ENCODE results near the gene CHAF1B.

The CHAF1B gene

DNA sequence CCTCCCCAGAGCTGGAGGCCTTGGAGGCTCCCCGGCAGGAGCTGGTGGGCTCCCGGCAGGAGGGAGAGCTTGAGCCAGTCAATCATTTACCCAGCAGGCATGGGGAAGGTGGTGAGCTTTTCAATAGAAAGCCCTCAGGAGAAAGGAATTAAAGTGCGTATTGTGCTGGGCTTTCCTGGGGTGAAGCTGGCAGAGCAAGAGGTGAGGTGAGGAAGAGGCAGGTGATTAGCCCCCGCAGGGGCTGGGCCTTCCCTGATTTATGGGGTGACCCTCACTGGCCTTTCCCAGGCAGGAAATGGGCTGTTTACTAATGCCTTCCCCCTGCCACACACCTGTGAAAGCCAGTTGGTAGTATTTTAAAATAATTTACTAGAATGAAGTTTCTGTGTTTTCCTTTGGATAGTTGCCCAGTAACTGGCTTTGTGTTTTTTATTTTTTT, 68.9 kb downstream of the CHAF1B start:
- H3K4me3 ChIP-seq = no peak overlapping the region
- DNase-seq = no peak
- no peaks in the 10 kb centered on the region for H3K36me3 ChIP-seq
- peaks cover 0 to 16% (median 7%) of the 10 kb centered on the region in 4 donors for H3K4me1 ChIP-seq
- intact Hi-C loops (cut with DNase I; ENCODE audit: low total_unique reads) = no loop called here
- TF ChIP-seq, protein P1, sequence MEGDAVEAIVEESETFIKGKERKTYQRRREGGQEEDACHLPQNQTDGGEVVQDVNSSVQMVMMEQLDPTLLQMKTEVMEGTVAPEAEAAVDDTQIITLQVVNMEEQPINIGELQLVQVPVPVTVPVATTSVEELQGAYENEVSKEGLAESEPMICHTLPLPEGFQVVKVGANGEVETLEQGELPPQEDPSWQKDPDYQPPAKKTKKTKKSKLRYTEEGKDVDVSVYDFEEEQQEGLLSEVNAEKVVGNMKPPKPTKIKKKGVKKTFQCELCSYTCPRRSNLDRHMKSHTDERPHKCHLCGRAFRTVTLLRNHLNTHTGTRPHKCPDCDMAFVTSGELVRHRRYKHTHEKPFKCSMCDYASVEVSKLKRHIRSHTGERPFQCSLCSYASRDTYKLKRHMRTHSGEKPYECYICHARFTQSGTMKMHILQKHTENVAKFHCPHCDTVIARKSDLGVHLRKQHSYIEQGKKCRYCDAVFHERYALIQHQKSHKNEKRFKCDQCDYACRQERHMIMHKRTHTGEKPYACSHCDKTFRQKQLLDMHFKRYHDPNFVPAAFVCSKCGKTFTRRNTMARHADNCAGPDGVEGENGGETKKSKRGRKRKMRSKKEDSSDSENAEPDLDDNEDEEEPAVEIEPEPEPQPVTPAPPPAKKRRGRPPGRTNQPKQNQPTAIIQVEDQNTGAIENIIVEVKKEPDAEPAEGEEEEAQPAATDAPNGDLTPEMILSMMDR (IDR thresholded peaks at IDR 0.05) = no peak
- H3K27me3 ChIP-seq = no peaks in the 10 kb centered on the region
- H3K9me3 ChIP-seq = no peaks in the 10 kb centered on the region
- H3K27ac ChIP-seq = no peak overlapping the region

DNA sequence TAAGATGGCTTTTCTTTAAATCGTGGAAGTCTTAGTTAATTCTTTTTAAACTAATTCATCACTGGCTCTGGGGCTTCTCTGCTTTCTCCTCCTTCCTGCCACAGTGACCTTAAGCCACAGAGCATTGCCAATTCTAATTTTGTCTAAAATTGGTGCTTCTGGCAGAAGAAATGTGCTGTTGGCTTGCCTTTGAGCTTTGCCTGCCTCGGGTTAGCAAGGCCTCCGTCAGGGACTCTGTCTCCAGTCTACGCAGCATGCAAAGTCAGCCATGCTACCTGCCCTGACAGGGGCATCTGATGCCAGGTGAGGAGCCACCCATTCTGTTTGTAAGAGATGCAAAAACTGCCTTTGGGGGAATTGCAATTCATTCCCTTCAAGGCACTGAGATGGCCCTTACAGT, 69.5 kb downstream of the CHAF1B start:
- Histone ChIP-seq H3K36me3 (no peaks in the 10 kb centered on the region), H3K27me3 (no peaks in the 10 kb centered on the region), H3K4me1 (peaks cover 0 to 16% (median 7%) of the 10 kb centered on the region in 4 donors), H3K4me3 (no peak overlapping the region), H3K27ac (peak overlapping the region in 1 of 2 donors; percentile 22), H3K9me3 (no peaks in the 10 kb centered on the region)
- DNase-seq = no peak
- TF ChIP-seq, protein P1 (IDR thresholded peaks at IDR 0.05) = no peak
- intact Hi-C loops (cut with DNase I; ENCODE audit: low total_unique reads) = no loop called here

DNA sequence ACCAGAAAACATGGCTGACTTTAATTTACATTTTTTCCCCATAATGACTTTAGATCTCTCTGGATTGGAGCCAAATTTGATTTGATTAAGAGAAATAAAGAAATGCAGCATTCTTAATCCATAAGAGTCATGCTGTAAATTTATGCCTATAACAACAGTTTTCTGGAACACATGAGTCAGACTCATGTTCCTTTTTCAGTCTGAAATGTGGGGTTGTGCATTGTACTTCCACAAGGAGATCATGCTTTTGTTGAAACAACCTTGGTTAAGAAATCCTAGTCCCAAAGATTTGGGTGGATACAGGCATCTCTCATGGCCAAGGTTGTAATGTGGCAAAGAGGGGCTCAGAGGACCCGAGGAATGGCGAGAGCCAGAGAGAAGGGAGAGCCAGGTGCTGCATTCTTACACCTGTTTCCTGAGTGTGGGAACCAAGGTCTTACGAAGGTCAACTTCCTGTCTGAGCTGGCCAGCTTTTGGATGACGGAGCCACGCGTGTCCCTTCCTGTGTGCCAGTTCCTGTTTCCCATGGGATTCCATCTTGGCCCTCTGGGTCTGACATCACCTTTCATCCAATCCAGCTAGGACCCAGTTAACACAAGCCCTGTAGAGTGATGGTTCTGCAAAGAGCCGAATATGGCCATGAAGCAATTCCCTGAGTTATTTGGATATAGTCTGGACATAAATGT, 71.7 kb downstream of the CHAF1B start:
- H3K4me3 ChIP-seq = no peak overlapping the region

DNA sequence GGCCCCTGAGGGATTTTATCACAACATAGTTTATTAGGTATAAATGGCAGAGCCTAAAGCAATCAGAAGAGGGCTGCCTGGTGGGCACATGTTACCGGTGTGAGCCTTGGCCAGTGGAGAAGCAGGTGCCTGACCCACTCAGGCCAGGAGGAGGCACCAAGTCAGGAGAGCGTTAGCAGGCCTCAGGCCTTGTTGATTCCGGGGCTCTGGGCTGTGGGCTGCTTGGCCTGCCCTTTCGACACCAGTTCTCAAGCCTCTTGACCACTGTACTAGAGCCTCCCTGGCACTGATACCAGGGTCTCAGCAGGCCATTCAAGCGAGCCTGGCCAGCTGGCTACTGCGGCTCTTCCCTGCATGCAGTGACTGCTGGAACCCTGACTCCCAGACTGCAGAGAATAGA, 73.9 kb downstream of the CHAF1B start:
- TF ChIP-seq, protein P1 (IDR thresholded peaks at IDR 0.05) = no peak
- peak in 1 of 2 donors; percentile 41 for DNase-seq
- Histone ChIP-seq H3K27me3 (no peaks in the 10 kb centered on the region), H3K9me3 (no peaks in the 10 kb centered on the region), H3K36me3 (no peaks in the 10 kb centered on the region), H3K4me1 (peaks cover 0 to 13% (median 7%) of the 10 kb centered on the region in 4 donors), H3K27ac (no peak overlapping the region), H3K4me3 (no peak overlapping the region)
- intact Hi-C loops (cut with DNase I; ENCODE audit: low total_unique reads) = no loop called here

More for the DNA sequence above, 71.7 kb downstream of the CHAF1B start:
- Histone ChIP-seq H3K27me3 (no peaks in the 10 kb centered on the region), H3K4me1 (peaks cover 0 to 16% (median 7%) of the 10 kb centered on the region in 4 donors), H3K36me3 (no peaks in the 10 kb centered on the region), H3K9me3 (no peaks in the 10 kb centered on the region), H3K27ac (no peak overlapping the region)
- intact Hi-C loops (cut with DNase I; ENCODE audit: low total_unique reads) = no loop called here
- TF ChIP-seq, protein P1 (IDR thresholded peaks at IDR 0.05) = no peak
- no peak for DNase-seq

DNA sequence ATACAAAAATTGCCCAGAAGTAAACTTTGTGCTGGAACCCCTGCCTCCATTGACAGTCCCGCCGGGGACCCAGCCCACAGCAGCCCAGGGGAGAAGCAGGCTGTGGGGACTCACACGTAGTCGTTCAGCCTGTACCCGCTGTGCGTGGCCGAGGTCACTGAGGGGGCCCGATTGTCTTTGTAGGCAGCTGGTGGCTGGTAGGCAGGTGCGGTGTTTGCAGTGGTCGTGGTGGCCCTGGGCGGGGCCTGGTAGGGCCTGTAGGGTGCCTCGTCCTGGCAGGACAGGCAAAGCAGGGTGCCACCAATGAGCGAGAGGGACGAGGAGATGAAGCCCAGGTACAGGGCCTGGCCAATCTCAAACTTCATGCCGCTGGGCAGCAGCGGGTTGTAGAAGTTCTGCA, 75.7 kb downstream of the CHAF1B start:
- Histone ChIP-seq H3K4me1 (no peaks in the 10 kb centered on the region), H3K27me3 (no peaks in the 10 kb centered on the region), H3K9me3 (no peaks in the 10 kb centered on the region), H3K36me3 (no peaks in the 10 kb centered on the region), H3K27ac (no peak overlapping the region), H3K4me3 (no peak overlapping the region)
- TF ChIP-seq, protein P1 (IDR thresholded peaks at IDR 0.05) = no peak
- intact Hi-C loops (cut with DNase I; ENCODE audit: low total_unique reads) = no loop called here
- DNase-seq = no peak
